Fibroblast of lung (primary cell): ENCODE measurements around the gene MYL11. TPM values are rescaled to one million over a fixed set of nuclear protein-coding genes. Genes with fewer than 3 reads are reported as not detected.

Experiments used
- DNase-seq, 2 donors: peaks; one replicate each; pipeline versions ENCODE4 v3.0.0 to v3.0.0-alpha.2; 2010; ENCODE audit warnings: low read depth in 2 of 2
- H2AFZ ChIP-seq: 2 replicates; pipeline ENCODE4 v1.5.1; 2012; ENCODE audit warnings: low read length, control low read depth, inconsistent platforms
- H3K27ac ChIP-seq: 2 replicates; pipeline ENCODE4 v1.5.1; 2011; ENCODE audit warnings: low read length, control low read depth; ENCODE audit not compliant: insufficient read depth
- H3K27me3 ChIP-seq: 2 replicates; pipeline ENCODE4 v1.5.1; 2011; ENCODE audit warnings: mild to moderate bottlenecking, low read length; ENCODE audit not compliant: control insufficient read depth, insufficient read depth
- H3K36me3 ChIP-seq: 2 replicates; pipeline ENCODE4 v1.5.1; 2011; ENCODE audit warnings: low read length; ENCODE audit not compliant: control insufficient read depth, insufficient read depth
- H3K4me1 ChIP-seq: 2 replicates; pipeline ENCODE4 v1.5.1; 2011; ENCODE audit warnings: low read length; ENCODE audit not compliant: control insufficient read depth, insufficient read depth; ENCODE audit errors: extremely low read depth
- H3K4me2 ChIP-seq: 2 replicates; pipeline ENCODE4 v1.5.1; 2011; ENCODE audit warnings: low read length, control low read depth; ENCODE audit not compliant: insufficient read depth; ENCODE audit errors: extremely low read depth
- H3K4me3 ChIP-seq, 4 experiments: fragments of 200-600 bp in 1 of 4; sonication (generic) in 1 of 4; replicated peaks in 1 of 4; 2 replicates each; pipeline ENCODE4 v1.5.1; 2011 to 2016; ENCODE audit warnings: low read length in 4 of 4, low read depth in 3 of 4, mild to moderate bottlenecking in 3 of 4, control low read depth in 2 of 4, inconsistent platforms in 1 of 4, mixed read lengths in 1 of 4; ENCODE audit not compliant: insufficient read depth in 1 of 4; ENCODE audit errors: control extremely low read depth in 1 of 4
- H3K79me2 ChIP-seq: 2 replicates; pipeline ENCODE4 v1.5.1; 2012; ENCODE audit warnings: mild to moderate bottlenecking, low read length, inconsistent platforms; ENCODE audit not compliant: control insufficient read depth, insufficient read depth
- H3K9ac ChIP-seq: 2 replicates; pipeline ENCODE4 v1.5.1; 2011; ENCODE audit warnings: mild to moderate bottlenecking, low read length, control low read depth; ENCODE audit not compliant: insufficient read depth
- H3K9me3 ChIP-seq: 2 replicates; pipeline ENCODE4 v1.5.1; 2012; ENCODE audit warnings: low read depth, low read length; ENCODE audit not compliant: control insufficient read depth, insufficient read depth
- H4K20me1 ChIP-seq: 2 replicates; pipeline ENCODE4 v1.5.1; 2011; ENCODE audit warnings: low read length; ENCODE audit not compliant: control insufficient read depth, insufficient read depth; ENCODE audit errors: extremely low read depth
- CTCF ChIP-seq, 2 donors: IDR thresholded peaks in 1 of 2; conservative IDR thresholded peaks in 1 of 2; 1 replicate in 1 of 2; 2 replicates in 1 of 2; pipeline ENCODE4 v1.5.1; 2011 to 2012; ENCODE audit warnings: low read length in 2 of 2, control low read depth in 1 of 2, inconsistent platforms in 1 of 2, low read depth in 1 of 2, mild to moderate bottlenecking in 1 of 2
- EZH2 ChIP-seq: IDR thresholded peaks from 2 replicates; pipeline ENCODE4 v1.5.1; 2012; ENCODE audit warnings: low read length, control low read depth, mild to moderate bottlenecking; ENCODE audit errors: missing control alignments
- polyA plus RNA-seq, 2 donors: library from polyadenylated mRNA; depleted of rRNA in 1 of 2; stranded (reverse) in 1 of 2; unstranded in 1 of 2; fragments of >200 nt; gene quantifications; 2 replicates each; pipeline ENCODE4 v1.2.1, GENCODE V29; 2011 to 2012; ENCODE audit warnings: missing spikeins in 1 of 2
- total RNA-seq: library from RNA; depleted of rRNA; stranded (reverse); fragments of >200 nt; gene quantifications from 2 replicates; pipeline ENCODE4 v1.2.1, GENCODE V29; 2014

Gene MYL11
- total and polyA plus RNA-seq, 2 donors (not counting 1 experiment from before 2014, with no cell fraction given), result 0.45 TPM; not detected in 1

DNA sequence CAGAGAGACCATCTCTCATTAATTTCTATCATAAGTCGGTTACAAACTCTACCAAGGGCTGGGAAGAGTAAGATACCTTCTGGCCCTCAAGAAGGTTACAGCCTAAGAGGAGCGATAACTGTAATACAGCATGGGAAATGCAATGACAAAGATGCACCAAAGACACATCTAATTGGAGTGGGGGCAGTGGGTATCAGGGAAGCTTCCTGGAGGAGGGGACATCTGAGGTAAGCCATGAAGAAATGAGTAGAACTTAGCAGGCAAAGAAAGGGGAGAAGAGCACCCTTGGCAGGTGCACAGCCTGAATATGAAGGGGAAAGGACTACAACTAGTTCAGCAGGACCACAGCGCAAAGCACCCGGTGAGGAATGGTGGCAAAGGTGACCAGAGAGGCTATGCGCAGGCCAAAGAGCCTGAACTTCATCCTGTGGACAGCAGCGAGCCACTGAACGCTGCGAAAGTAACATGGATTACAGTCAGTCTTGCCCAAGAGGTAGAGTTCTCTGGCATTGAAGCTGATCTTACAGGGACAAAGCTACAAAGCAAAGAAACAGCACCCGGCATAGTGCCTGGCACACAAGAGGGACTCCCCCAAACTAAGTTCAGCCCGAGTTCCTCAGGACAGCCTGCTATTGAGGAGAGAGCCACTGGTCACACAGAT is 7.1 kb upstream of the MYL11 start:
- Histone ChIP-seq H3K27me3 (no peaks in the 10 kb centered on the region), H3K9me3 (no peaks in the 10 kb centered on the region), H3K4me2 (peak overlapping the region; percentile 94), H3K4me3 (peak overlapping the region; percentile 84 to 92 (median 88)), H3K27ac (peak overlapping the region; percentile 48), H3K9ac (no peak overlapping the region), H2AFZ (no peak overlapping the region), H3K79me2 (peaks cover 68% of the 10 kb centered on the region), H3K36me3 (no peaks in the 10 kb centered on the region), H3K4me1 (peaks cover 4% of the 10 kb centered on the region), H4K20me1 (no peaks in the 10 kb centered on the region)
- DNase-seq, result no peak
- TF ChIP-seq EZH2 (no peak), CTCF (conservative IDR thresholded peaks at IDR 0.05 in 1 of 2, IDR thresholded peaks at IDR 0.05 in 1 of 2; ENCODE audit: low read depth in 1 of 2, low read length in 2 of 2) (no peak)

DNA sequence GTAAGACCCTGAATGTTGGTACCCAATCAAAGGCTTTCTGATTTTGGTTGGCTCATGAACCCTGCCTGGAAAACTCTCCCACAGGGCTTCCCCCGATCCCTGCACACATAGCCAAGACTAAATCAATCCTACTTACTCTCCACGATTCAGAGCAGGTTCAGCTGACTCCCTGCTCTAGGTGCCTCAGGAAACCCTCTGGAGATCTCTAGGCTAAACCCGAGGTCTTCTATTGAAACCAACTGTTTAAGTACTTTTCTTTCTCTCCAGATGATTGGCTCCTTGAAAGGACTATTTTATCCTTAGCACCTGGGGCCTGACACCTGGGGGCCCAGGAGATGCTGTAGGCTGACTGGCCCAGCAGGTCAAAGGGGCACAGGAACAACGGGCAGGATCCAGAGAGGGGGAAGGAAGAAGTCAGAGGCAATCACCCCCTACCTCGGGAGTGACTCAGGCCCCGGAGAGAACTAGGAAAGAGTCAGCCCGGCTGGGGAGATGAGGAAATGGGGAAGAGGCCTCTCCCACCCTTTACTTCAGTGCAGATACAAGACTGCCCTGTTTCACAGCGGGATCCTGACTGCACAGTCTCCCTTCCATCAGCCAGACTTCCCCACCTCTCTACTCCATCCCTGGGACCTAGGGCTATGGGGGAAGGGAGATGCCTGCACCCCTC is 6.3 kb upstream of the MYL11 start:
- Histone ChIP-seq H3K9ac (peak overlapping the region; percentile 68), H3K27ac (peak overlapping the region; percentile 48), H3K27me3 (no peaks in the 10 kb centered on the region), H3K9me3 (no peaks in the 10 kb centered on the region), H2AFZ (no peak overlapping the region), H3K4me2 (peak overlapping the region; percentile 94), H3K4me1 (peaks cover 4% of the 10 kb centered on the region), H3K79me2 (peaks cover 62% of the 10 kb centered on the region), H4K20me1 (no peaks in the 10 kb centered on the region), H3K36me3 (no peaks in the 10 kb centered on the region), H3K4me3 (peak overlapping the region; percentile 84 to 92 (median 88))
- TF ChIP-seq CTCF (conservative IDR thresholded peaks at IDR 0.05 in 1 of 2, IDR thresholded peaks at IDR 0.05 in 1 of 2; ENCODE audit: low read depth in 1 of 2, low read length in 2 of 2), result no peak
- DNase-seq, result peak; percentile 44 to 45

GRCh38 chr16:30368792-30369090 is 5.9 kb upstream of the MYL11 start:
- no peaks in the 10 kb centered on the region for H3K9me3 ChIP-seq
- H3K9ac ChIP-seq, result peak overlapping the region; percentile 68
- H3K79me2 ChIP-seq, result peaks cover 61% of the 10 kb centered on the region
- peaks cover 4% of the 10 kb centered on the region for H3K4me1 ChIP-seq
- no peaks in the 10 kb centered on the region for H4K20me1 ChIP-seq
- no peak for DNase-seq
- TF ChIP-seq EZH2, result no peak
- no peak for TF ChIP-seq CTCF (conservative IDR thresholded peaks at IDR 0.05 in 1 of 2, IDR thresholded peaks at IDR 0.05 in 1 of 2; ENCODE audit: low read depth in 1 of 2, low read length in 2 of 2)
- no peaks in the 10 kb centered on the region for H3K27me3 ChIP-seq
- H3K4me3 ChIP-seq, result peak overlapping the region; percentile 84 to 92 (median 88)
- H3K36me3 ChIP-seq, result no peaks in the 10 kb centered on the region
- peak overlapping the region; percentile 94 for H3K4me2 ChIP-seq
- peak overlapping the region; percentile 48 for H3K27ac ChIP-seq
- H2AFZ ChIP-seq, result no peak overlapping the region
